Fibroblast of pulmonary artery (primary cell): ENCODE results near the gene KRT17.
"Not testable (repeated sequence)": the region's sequence is repeated elsewhere in the genome, so short reads cannot be mapped to it uniquely, and the experiment has no call there.

Experiments used
- DNase-seq: peaks from one replicate; pipeline ENCODE4 v3.0.0-alpha.2; 2010; ENCODE audit warnings: low read depth
- H3K4me3 ChIP-seq: replicated peaks from 2 replicates; pipeline ENCODE4 v1.5.1; 2011; ENCODE audit warnings: low read depth, mild to moderate bottlenecking, control low read depth, low read length, moderate library complexity
- TF ChIP-seq, protein P1 (sequence below): IDR thresholded peaks from 2 replicates; pipeline ENCODE4 v1.5.1; 2011; ENCODE audit warnings: mild to moderate bottlenecking, control low read depth, low read length, inconsistent platforms; ENCODE audit errors: missing control alignments

The KRT17 gene

GRCh38 chr17:41618341-41619035, 5.9 kb downstream of the KRT17 start:
- no peak for DNase-seq

DNA sequence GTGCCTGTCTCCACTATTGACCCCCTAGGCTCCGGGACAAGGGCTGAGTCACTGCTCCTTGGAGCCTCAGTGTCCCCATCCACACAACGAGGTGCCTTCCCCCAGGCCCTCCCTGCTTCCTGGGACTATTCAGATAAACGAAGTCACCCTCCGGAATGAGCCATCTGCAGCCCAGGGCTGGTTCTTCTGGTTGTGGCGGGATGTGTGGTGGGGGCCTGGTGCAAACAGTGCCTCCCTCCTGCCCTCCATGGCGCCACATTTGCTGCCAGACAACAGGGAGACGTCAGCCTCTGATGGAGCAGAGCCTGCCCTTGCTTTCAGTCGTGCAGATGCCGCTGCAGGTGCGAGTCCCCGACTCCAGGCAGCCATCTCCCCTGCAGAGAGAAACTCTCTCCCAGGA, 6.7 kb downstream of the KRT17 start:
- H3K4me3 ChIP-seq: no peak overlapping the region
- TF ChIP-seq, protein P1, sequence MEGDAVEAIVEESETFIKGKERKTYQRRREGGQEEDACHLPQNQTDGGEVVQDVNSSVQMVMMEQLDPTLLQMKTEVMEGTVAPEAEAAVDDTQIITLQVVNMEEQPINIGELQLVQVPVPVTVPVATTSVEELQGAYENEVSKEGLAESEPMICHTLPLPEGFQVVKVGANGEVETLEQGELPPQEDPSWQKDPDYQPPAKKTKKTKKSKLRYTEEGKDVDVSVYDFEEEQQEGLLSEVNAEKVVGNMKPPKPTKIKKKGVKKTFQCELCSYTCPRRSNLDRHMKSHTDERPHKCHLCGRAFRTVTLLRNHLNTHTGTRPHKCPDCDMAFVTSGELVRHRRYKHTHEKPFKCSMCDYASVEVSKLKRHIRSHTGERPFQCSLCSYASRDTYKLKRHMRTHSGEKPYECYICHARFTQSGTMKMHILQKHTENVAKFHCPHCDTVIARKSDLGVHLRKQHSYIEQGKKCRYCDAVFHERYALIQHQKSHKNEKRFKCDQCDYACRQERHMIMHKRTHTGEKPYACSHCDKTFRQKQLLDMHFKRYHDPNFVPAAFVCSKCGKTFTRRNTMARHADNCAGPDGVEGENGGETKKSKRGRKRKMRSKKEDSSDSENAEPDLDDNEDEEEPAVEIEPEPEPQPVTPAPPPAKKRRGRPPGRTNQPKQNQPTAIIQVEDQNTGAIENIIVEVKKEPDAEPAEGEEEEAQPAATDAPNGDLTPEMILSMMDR: no peak
- no peak for DNase-seq

More at GRCh38 chr17:41618341-41619035, 5.9 kb downstream of the KRT17 start:
- TF ChIP-seq, protein P1: no peak
- no peak overlapping the region for H3K4me3 ChIP-seq

GRCh38 chr17:41617136-41617535, 7.2 kb downstream of the KRT17 start:
- no peak overlapping the region for H3K4me3 ChIP-seq
- TF ChIP-seq, protein P1: no peak
- no peak for DNase-seq

DNA sequence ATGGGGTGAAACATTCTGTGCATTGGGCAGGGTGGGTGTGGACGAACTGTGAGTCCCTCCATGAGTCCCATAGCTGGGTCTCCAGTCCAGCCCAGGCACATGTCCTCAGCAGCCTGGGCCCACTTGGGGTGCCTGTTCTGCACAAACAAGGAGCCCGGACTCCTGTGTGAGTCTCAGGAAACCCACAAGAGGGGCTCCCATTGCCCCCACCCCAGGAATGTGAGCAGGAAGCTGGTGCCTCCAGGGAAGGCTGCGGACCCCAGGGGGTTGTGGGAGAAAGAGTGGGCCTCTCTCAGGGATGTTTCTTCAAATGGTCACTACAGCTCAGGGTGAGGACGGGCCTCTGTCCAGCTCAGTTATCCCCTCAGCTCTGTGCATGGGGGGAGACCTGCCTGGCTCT, 7.9 kb downstream of the KRT17 start:
- not testable (repeated sequence) for H3K4me3 ChIP-seq, DNase-seq

DNA sequence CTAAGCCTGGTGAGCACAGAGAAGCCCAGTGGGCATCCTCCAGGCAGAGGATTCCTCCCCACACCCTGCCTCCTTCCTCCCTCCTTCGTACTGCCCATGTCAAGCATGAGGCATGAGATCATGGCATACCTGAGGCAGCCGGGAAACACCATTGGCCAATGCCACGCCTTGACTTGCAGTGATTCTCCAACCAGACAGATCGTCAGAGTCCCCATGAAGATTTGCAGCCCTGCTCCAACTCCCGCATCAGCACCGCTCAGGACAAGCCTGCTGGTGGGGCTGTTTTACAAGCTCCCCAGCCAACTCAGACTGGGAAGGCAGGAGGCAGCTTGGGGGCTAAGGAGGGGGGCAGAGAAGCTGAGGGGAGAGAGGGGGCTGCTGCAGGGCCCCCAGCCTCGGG, 8.9 kb downstream of the KRT17 start:
- TF ChIP-seq, protein P1: no peak
- no peak overlapping the region for H3K4me3 ChIP-seq
- DNase-seq: no peak

GRCh38 chr17:41614767-41615166, 9.6 kb downstream of the KRT17 start:
- DNase-seq, H3K4me3 ChIP-seq: not testable (repeated sequence)

- no peak for DNase-seq
- no peak overlapping the region for H3K4me3 ChIP-seq
- TF ChIP-seq, protein P1: no peak
Observed at GRCh38 chr17:41614098-41614497, 10.3 kb downstream of the KRT17 start.

DNA sequence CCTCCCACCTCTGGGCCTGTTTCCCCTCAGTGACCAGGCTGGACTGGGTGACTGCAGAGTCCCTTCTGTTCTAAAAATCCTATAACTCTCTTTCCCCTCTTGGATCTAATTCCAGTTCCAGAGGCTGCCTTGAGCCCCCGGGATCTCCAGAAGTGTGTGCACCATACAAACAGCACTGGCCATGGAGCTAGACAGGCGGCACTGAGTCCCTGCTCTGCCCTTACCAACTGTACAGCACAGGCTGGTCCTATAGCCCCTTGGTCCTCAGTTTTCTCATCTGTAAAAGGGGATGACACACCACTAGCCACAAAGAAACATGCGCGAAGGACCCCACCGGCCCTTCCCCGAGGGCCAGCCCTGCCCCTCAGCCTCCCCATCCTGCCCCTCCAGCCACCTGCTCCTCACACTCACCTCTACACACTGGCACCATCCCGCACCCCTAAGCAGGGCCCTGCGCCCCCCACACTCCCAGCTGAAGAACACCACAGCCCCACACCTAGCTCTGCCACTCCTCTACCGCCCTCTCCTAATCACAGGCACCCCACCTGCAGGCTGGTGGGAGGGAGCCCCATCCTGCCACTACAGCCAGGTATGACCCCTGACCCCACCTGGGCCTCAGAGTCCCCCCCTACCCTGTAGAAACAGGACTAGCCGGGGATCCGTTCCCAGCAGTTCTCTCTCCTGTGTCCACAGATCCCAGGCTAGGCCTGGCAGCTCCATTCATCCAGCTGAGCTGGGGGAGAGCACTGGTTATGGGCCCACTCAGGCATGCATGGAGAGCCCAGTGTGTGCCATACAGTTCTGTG, 10.9 kb downstream of the KRT17 start:
- H3K4me3 ChIP-seq: no peak overlapping the region
- no peak for DNase-seq
- TF ChIP-seq, protein P1: no peak

GRCh38 chr17:41612376-41613160, 11.8 kb downstream of the KRT17 start, which contains the start of gene KRT16:
KRT16 (minus strand) TSS chr17:41612767; CDS start chr17:41612688, 79 bp downstream.
- not testable (repeated sequence) for DNase-seq, H3K4me3 ChIP-seq
